Kidney glomerular epithelial cell (primary cell): Measurements from ENCODE around the gene RPRD1B.

Experiments used
- DNase-seq: peaks from one replicate; lab custom pipeline; 2025; lab: John Stamatoyannopoulos, UW

The RPRD1B gene

GRCh38 chr20:38123021-38123587 is 89.6 kb downstream of the RPRD1B start:
- no peak for DNase-seq

GRCh38 chr20:38125157-38126056 is 91.9 kb downstream of the RPRD1B start:
- DNase-seq: peak; percentile 47

- no peak for DNase-seq
Measured at GRCh38 chr20:38126146-38126921, 92.8 kb downstream of the RPRD1B start.

GRCh38 chr20:38126932-38127621 is 93.5 kb downstream of the RPRD1B start:
- peak; percentile 91 for DNase-seq

- DNase-seq: no peak
Measured at GRCh38 chr20:38127920-38128528, 94.5 kb downstream of the RPRD1B start.

GRCh38 chr20:38128691-38129090 is 95.1 kb downstream of the RPRD1B start:
- DNase-seq: no peak

GRCh38 chr20:38129248-38129865 is 95.8 kb downstream of the RPRD1B start:
- no peak for DNase-seq

- DNase-seq: no peak
Measured at GRCh38 chr20:38129893-38130609, 96.5 kb downstream of the RPRD1B start.

GRCh38 chr20:38130687-38131587 is 97.4 kb downstream of the RPRD1B start:
- no peak for DNase-seq

GRCh38 chr20:38131588-38132121 is 98.1 kb downstream of the RPRD1B start:
- no peak for DNase-seq

- no peak for DNase-seq
Measured at GRCh38 chr20:38132156-38132909, 98.8 kb downstream of the RPRD1B start.

- no peak for DNase-seq
Measured at GRCh38 chr20:38132910-38133501, 99.5 kb downstream of the RPRD1B start.

GRCh38 chr20:38133680-38134426 is 100.3 kb downstream of the RPRD1B start:
- no peak for DNase-seq

GRCh38 chr20:38134427-38135270 is 101.1 kb downstream of the RPRD1B start:
- peak; percentile 86 for DNase-seq

- DNase-seq: no peak
Measured at GRCh38 chr20:38135271-38135650, 101.7 kb downstream of the RPRD1B start.

GRCh38 chr20:38135651-38136420 is 102.3 kb downstream of the RPRD1B start:
- DNase-seq: no peak
